PC-3 (cell line): ENCODE measurements around the gene ETS1.

ENCODE experiments used
- EZH2 ChIP-seq: fragments of 300-600 bp; sonication (generic); IDR thresholded peaks from one replicate; pipeline ENCODE4 v1.6.1; 2017; ENCODE audit warnings: antibody characterized with exemption, mild to moderate bottlenecking, low read length; ENCODE audit not compliant: unreplicated experiment
- EZH2phosphoT487 ChIP-seq: fragments of 300-600 bp; sonication (generic); IDR thresholded peaks from 2 replicates; pipeline ENCODE4 v1.6.1; 2018; ENCODE audit warnings: mild to moderate bottlenecking, antibody characterized with exemption, low read length, borderline replicate concordance
- TF ChIP-seq, protein P1 (sequence below): fragments of 300-600 bp; sonication (generic); conservative IDR thresholded peaks from 2 replicates; pipeline ENCODE4 v1.5.1; 2017; ENCODE audit warnings: antibody characterized with exemption, low read depth, mild to moderate bottlenecking, low read length

GRCh38 chr11:128589998-128590397 lies 2.6 kb upstream of the ETS1 start:
- TF ChIP-seq, protein P1, sequence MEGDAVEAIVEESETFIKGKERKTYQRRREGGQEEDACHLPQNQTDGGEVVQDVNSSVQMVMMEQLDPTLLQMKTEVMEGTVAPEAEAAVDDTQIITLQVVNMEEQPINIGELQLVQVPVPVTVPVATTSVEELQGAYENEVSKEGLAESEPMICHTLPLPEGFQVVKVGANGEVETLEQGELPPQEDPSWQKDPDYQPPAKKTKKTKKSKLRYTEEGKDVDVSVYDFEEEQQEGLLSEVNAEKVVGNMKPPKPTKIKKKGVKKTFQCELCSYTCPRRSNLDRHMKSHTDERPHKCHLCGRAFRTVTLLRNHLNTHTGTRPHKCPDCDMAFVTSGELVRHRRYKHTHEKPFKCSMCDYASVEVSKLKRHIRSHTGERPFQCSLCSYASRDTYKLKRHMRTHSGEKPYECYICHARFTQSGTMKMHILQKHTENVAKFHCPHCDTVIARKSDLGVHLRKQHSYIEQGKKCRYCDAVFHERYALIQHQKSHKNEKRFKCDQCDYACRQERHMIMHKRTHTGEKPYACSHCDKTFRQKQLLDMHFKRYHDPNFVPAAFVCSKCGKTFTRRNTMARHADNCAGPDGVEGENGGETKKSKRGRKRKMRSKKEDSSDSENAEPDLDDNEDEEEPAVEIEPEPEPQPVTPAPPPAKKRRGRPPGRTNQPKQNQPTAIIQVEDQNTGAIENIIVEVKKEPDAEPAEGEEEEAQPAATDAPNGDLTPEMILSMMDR = no peak
- TF ChIP-seq EZH2phosphoT487 = no peak
- no peak for TF ChIP-seq EZH2
